PC-3 (cell line): Measurements from ENCODE around the gene KCTD17. TPM values are rescaled to one million over a fixed set of nuclear protein-coding genes. Genes with fewer than 3 reads are reported as not detected.

Experiments
- ATAC-seq: fragments of 200-7000 bp; cut with Tn5 transposase; 2 replicates; pipeline ENCODE4 v1.9.1; 2020; ENCODE audit warnings: mild to moderate bottlenecking, moderate library complexity
- BruUV-seq: library from RNA; stranded (reverse); fragments of 400-500 nt; replicated peaks from 2 replicates; lab custom pipeline; 2021; lab: Mats Ljungman, UMichigan
- CTCF ChIA-PET: fragments of 300-600 bp; sonication (Branson Sonifier 250); formaldehyde crosslinking; loops from one replicate; lab custom pipeline; 2022; ENCODE audit warnings: antibody characterized with exemption; lab: Charles Lee
- POLR2A ChIA-PET: fragments of 300-600 bp; sonication (Branson Sonifier 250); formaldehyde crosslinking; loops from one replicate; lab custom pipeline; 2022; ENCODE audit warnings: antibody characterized with exemption; ENCODE audit not compliant: unreplicated experiment; lab: Charles Lee
- DNase-seq: peaks from one replicate; pipeline ENCODE4 v3.0.0-alpha.2; 2015
- H2AFZ ChIP-seq: fragments of 300-600 bp; sonication (generic); 2 replicates; pipeline ENCODE4 v1.6.0; 2016; ENCODE audit warnings: antibody characterized with exemption, low read length
- H3F3A ChIP-seq: fragments of 300-600 bp; sonication (generic); one replicate; pipeline ENCODE4 v1.6.0; 2017; ENCODE audit warnings: antibody characterized with exemption, low read length, control low read depth, mild to moderate bottlenecking; ENCODE audit not compliant: unreplicated experiment
- H3K27ac ChIP-seq: fragments of 300-600 bp; sonication (generic); 2 replicates; pipeline ENCODE4 v1.5.1; 2016; ENCODE audit warnings: mild to moderate bottlenecking, low read length
- H3K27me3 ChIP-seq: fragments of 300-600 bp; sonication (generic); 2 replicates; pipeline ENCODE4 v1.6.1; 2016; ENCODE audit warnings: low read length, mixed read lengths
- H3K36me3 ChIP-seq: fragments of 300-600 bp; sonication (generic); 2 replicates; pipeline ENCODE4 v1.6.1; 2016; ENCODE audit warnings: low read depth, mixed run types, low read length, mixed read lengths
- H3K4me1 ChIP-seq: fragments of 300-600 bp; sonication (generic); 2 replicates; pipeline ENCODE4 v1.5.1; 2016; ENCODE audit warnings: low read length; ENCODE audit not compliant: insufficient read depth
- H3K4me2 ChIP-seq: fragments of 300-600 bp; sonication (generic); 2 replicates; pipeline ENCODE4 v1.6.0; 2016; ENCODE audit warnings: low read length
- H3K4me3 ChIP-seq: fragments of 300-600 bp; sonication (generic); 2 replicates; pipeline ENCODE4 v1.5.1; 2016; ENCODE audit warnings: mild to moderate bottlenecking, low read length, mixed read lengths
- H3K79me2 ChIP-seq: fragments of 300-600 bp; sonication (generic); 2 replicates; pipeline ENCODE4 v1.6.1; 2017; ENCODE audit warnings: low read length, mixed read lengths
- H3K9ac ChIP-seq: fragments of 300-600 bp; sonication (generic); 2 replicates; pipeline ENCODE4 v1.6.0; 2016; ENCODE audit warnings: mild to moderate bottlenecking, low read length
- H3K9me2 ChIP-seq: fragments of 300-600 bp; sonication (generic); replicated peaks from 2 replicates; pipeline ENCODE4 v1.6.1; 2016; ENCODE audit warnings: mixed run types, low read length, mixed read lengths
- H3K9me3 ChIP-seq: fragments of 300-600 bp; sonication (generic); 2 replicates; pipeline ENCODE4 v1.6.1; 2016; ENCODE audit warnings: low read length, mixed read lengths
- H4K20me1 ChIP-seq: fragments of 300-600 bp; sonication (generic); 2 replicates; pipeline ENCODE4 v1.6.1; 2016; ENCODE audit warnings: low read length, mixed read lengths
- CTCF ChIP-seq: fragments of 300-600 bp; sonication (generic); conservative IDR thresholded peaks from 2 replicates; pipeline ENCODE4 v1.5.1; 2017; ENCODE audit warnings: antibody characterized with exemption, low read depth, mild to moderate bottlenecking, low read length
- EZH2 ChIP-seq: fragments of 300-600 bp; sonication (generic); IDR thresholded peaks from one replicate; pipeline ENCODE4 v1.6.1; 2017; ENCODE audit warnings: antibody characterized with exemption, mild to moderate bottlenecking, low read length; ENCODE audit not compliant: unreplicated experiment
- EZH2phosphoT487 ChIP-seq: fragments of 300-600 bp; sonication (generic); IDR thresholded peaks from 2 replicates; pipeline ENCODE4 v1.6.1; 2018; ENCODE audit warnings: mild to moderate bottlenecking, antibody characterized with exemption, low read length, borderline replicate concordance
- intact Hi-C: fragments of 100-400 bp; cut with micrococcal nuclease; formaldehyde crosslinking; loops from 2 replicates; pipeline ENCODE4 v1.9.0; 2023
- total RNA-seq: library from RNA; depleted of rRNA; stranded (reverse); fragments of >200 nt; gene quantifications from 2 replicates; pipeline ENCODE4 v1.2.3, GENCODE V29; 2014

Gene KCTD17
- total RNA-seq, 1 experiment from 2014 or later = 25.9 TPM

- ATAC-seq (no peak), DNase-seq (no peak)
- no peak overlapping the region for H3K9ac ChIP-seq
- H3F3A ChIP-seq = no peaks in the 10 kb centered on the region
- no peak overlapping the region for H3K4me3 ChIP-seq
- H3K27me3 ChIP-seq = no peaks in the 10 kb centered on the region
- CTCF ChIA-PET = no interaction called here
- no peak overlapping the region for H3K4me2 ChIP-seq
- intact Hi-C loops = no loop called here
- POLR2A ChIA-PET = no interaction called here
- H3K36me3 ChIP-seq = no peaks in the 10 kb centered on the region
- no peaks in the 10 kb centered on the region for H4K20me1 ChIP-seq
- no peaks in the 10 kb centered on the region; the same call in 1 of the 2 replicates for H3K4me1 ChIP-seq
- no peaks in the 10 kb centered on the region for H3K9me3 ChIP-seq
- H3K9me2 ChIP-seq = no peaks in the 10 kb centered on the region
- no TSS peak for BruUV-seq
- H3K27ac ChIP-seq = no peak overlapping the region
- no peaks in the 10 kb centered on the region for H3K79me2 ChIP-seq
- H2AFZ ChIP-seq = no peak overlapping the region
- TF ChIP-seq EZH2phosphoT487 (no peak), EZH2 (no peak), CTCF (no peak)
These were observed 1.9 kb downstream of the KCTD17 start for GRCh38 chr22:37053310-37054055.

GRCh38 chr22:37054056-37054395 lies 2.5 kb downstream of the KCTD17 start:
- H3K27me3 ChIP-seq = no peaks in the 10 kb centered on the region
- no peak for ATAC-seq
- H3K27ac ChIP-seq = no peak overlapping the region
- no peaks in the 10 kb centered on the region for H3K9me2 ChIP-seq
- intact Hi-C loops = no loop called here
- no peak overlapping the region for H3K4me2 ChIP-seq
- no peaks in the 10 kb centered on the region; the same call in 1 of the 2 replicates for H3K4me1 ChIP-seq
- H3K9ac ChIP-seq = no peak overlapping the region
- H3K36me3 ChIP-seq = no peaks in the 10 kb centered on the region
- no peaks in the 10 kb centered on the region for H4K20me1 ChIP-seq
- DNase-seq = no peak
- no peak overlapping the region for H2AFZ ChIP-seq
- no peaks in the 10 kb centered on the region for H3K79me2 ChIP-seq
- no peaks in the 10 kb centered on the region for H3F3A ChIP-seq
- BruUV-seq = no TSS peak
- CTCF ChIA-PET = no interaction called here
- no peaks in the 10 kb centered on the region for H3K9me3 ChIP-seq
- no peak for TF ChIP-seq EZH2
- no peak for TF ChIP-seq EZH2phosphoT487
- TF ChIP-seq CTCF = no peak
- H3K4me3 ChIP-seq = no peak overlapping the region
- POLR2A ChIA-PET = no interaction called here
